HepG2 (cell line): ENCODE measurements around the gene TMEM239. TPM values are rescaled to one million over a fixed set of nuclear protein-coding genes. Genes with fewer than 3 reads are reported as not detected.

Experiments
- ARID3A ChIP-seq: IDR thresholded peaks from 2 replicates; pipeline ENCODE4 v1.6.1; 2012; ENCODE audit warnings: low read depth, low read length, improper control_type of control experiment
- CBFB ChIP-seq: sonication (generic); formaldehyde crosslinking; IDR thresholded peaks from 2 replicates; pipeline ENCODE4 v1.4.0; 2020; ENCODE audit warnings: missing genetic modification reagents
- CBX2 ChIP-seq, 2 experiments: fragments of 200-600 bp in 1 of 2; sonication (generic); formaldehyde crosslinking in 1 of 2; IDR thresholded peaks; 2 replicates each; pipeline versions ENCODE4 v1.7.0 to v1.8.1; 2018 to 2022; ENCODE audit warnings: low read depth in 2 of 2, low read length in 1 of 2, mild to moderate bottlenecking in 1 of 2, missing genetic modification reagents in 1 of 2
- CHCHD3 ChIP-seq: sonication (generic); formaldehyde crosslinking; IDR thresholded peaks from 2 replicates; pipeline ENCODE4 v1.8.0; 2022; ENCODE audit warnings: mild to moderate bottlenecking, missing genetic modification reagents, moderate library complexity
- ELK4 ChIP-seq: sonication (generic); formaldehyde crosslinking; IDR thresholded peaks from 2 replicates; pipeline ENCODE4 v1.9.0; 2021; ENCODE audit warnings: missing genetic modification reagents, borderline replicate concordance
- KLF13 ChIP-seq: sonication (generic); formaldehyde crosslinking; IDR thresholded peaks from 2 replicates; pipeline ENCODE4 v1.4.0; 2020; ENCODE audit warnings: mild to moderate bottlenecking, missing genetic modification reagents
- MTF2 ChIP-seq: sonication (generic); formaldehyde crosslinking; IDR thresholded peaks from 2 replicates; pipeline ENCODE4 v1.5.0; 2020; ENCODE audit warnings: missing genetic modification reagents, borderline replicate concordance
- SIN3B ChIP-seq: fragments of 150-350 bp; IDR thresholded peaks from 2 replicates; pipeline ENCODE4 v1.6.1; 2014; ENCODE audit warnings: low read length
- SMARCC2 ChIP-seq: fragments of 450-650 bp; IDR thresholded peaks from 2 replicates; pipeline ENCODE4 v1.6.1; 2017; ENCODE audit warnings: antibody characterized with exemption, mild to moderate bottlenecking
- SMC3 ChIP-seq: IDR thresholded peaks from 2 replicates; pipeline ENCODE4 v1.6.1; 2011; ENCODE audit warnings: low read length, improper control_type of control experiment
- THYN1 ChIP-seq: sonication (generic); formaldehyde crosslinking; IDR thresholded peaks from 2 replicates; pipeline ENCODE4 v1.8.1; 2023; ENCODE audit warnings: low read depth, mild to moderate bottlenecking, moderate library complexity, missing genetic modification reagents, borderline replicate concordance
- ZHX2 ChIP-seq, 2 experiments: sonication (generic) in 1 of 2; formaldehyde crosslinking in 1 of 2; IDR thresholded peaks; 2 replicates each; pipeline versions ENCODE4 v1.6.1 to v1.9.0; 2014 to 2022; ENCODE audit warnings: antibody characterized with exemption in 1 of 2, borderline replicate concordance in 1 of 2, inconsistent platforms in 1 of 2, low read depth in 1 of 2, missing genetic modification reagents in 1 of 2
- ZMYM2 ChIP-seq: sonication (generic); formaldehyde crosslinking; IDR thresholded peaks from 2 replicates; pipeline ENCODE4 v1.8.0; 2022; ENCODE audit warnings: mild to moderate bottlenecking, missing genetic modification reagents
- ZNF431 ChIP-seq: sonication (generic); formaldehyde crosslinking; IDR thresholded peaks from 2 replicates; pipeline ENCODE4 v1.9.0; 2022; ENCODE audit warnings: missing genetic modification reagents, low read depth, mild to moderate bottlenecking, borderline replicate concordance
- ZNF530 ChIP-seq: sonication (generic); formaldehyde crosslinking; IDR thresholded peaks from 2 replicates; pipeline ENCODE4 v1.5.0; 2020; ENCODE audit warnings: low read depth, mild to moderate bottlenecking, missing genetic modification reagents
- ZNF550 ChIP-seq: sonication (generic); formaldehyde crosslinking; IDR thresholded peaks from 2 replicates; pipeline ENCODE4 v1.4.0; 2020; ENCODE audit warnings: mild to moderate bottlenecking, missing genetic modification reagents, borderline replicate concordance
- ZNF563 ChIP-seq: sonication (generic); formaldehyde crosslinking; IDR thresholded peaks from 2 replicates; pipeline ENCODE4 v1.8.0; 2022; ENCODE audit warnings: mild to moderate bottlenecking, moderate library complexity, missing genetic modification reagents
- ZSCAN22 ChIP-seq: sonication (generic); formaldehyde crosslinking; IDR thresholded peaks from 2 replicates; pipeline ENCODE4 v1.4.0; 2020; ENCODE audit warnings: mild to moderate bottlenecking, missing genetic modification reagents
- ZSCAN29 ChIP-seq: sonication (generic); formaldehyde crosslinking; conservative IDR thresholded peaks from 2 replicates; pipeline ENCODE4 v1.4.0; 2020; ENCODE audit warnings: mild to moderate bottlenecking, missing genetic modification reagents
- polyA plus RNA-seq, 8 experiments: library from polyadenylated mRNA; depleted of rRNA in 3 of 8; stranded (reverse) in 7 of 8; unstranded in 1 of 8; fragments of >200 nt; fragmentation: Illumina TruSeq in 4 of 8; extraction: Trizol in 4 of 8; gene quantifications; 2 replicates each; pipeline versions ENCODE4 v1.2.1 to v1.2.3, GENCODE V29; 2011 to 2016; ENCODE audit warnings: low read depth in 4 of 8, missing spikeins in 1 of 8, mixed read lengths in 1 of 8; ENCODE audit not compliant: insufficient read depth in 1 of 8
- total RNA-seq, 5 experiments: library from RNA; depleted of rRNA; stranded (reverse); fragments of >200 nt; fragmentation: Illumina TruSeq; extraction: Trizol; gene quantifications; 2 replicates each; pipeline ENCODE4 v1.2.3, GENCODE V29; 2016; ENCODE audit warnings: low read depth in 1 of 5

The TMEM239 gene
- total and polyA plus RNA-seq, 2 of the 13 experiments (the other 11 are each of a cell fraction or from before 2014, with no cell fraction given) = not detected

GRCh38 chr20:2840138-2840966, 24.2 kb downstream of the TMEM239 start, which contains the start of the genes PCED1A and VPS16 (continued):
- TF ChIP-seq ZSCAN22 (CRISPR knock-in tag) (no peak; the same call in 1 of the 2 replicates), MTF2 (CRISPR knock-in tag) (no peak; the same call in 1 of the 2 replicates), CHCHD3 (CRISPR knock-in tag) (peak; percentile 97; the same call in 1 of the 2 replicates), ZNF563 (CRISPR knock-in tag) (peak; percentile 99), SMC3 (no peak), ZNF431 (CRISPR knock-in tag) (no peak), CBFB (CRISPR knock-in tag) (peak; percentile 93), THYN1 (peak; percentile 41; the same call in 1 of the 2 replicates), CBX2 (IDR thresholded peaks at IDR 0.05; ENCODE audit: low read depth, low read length) (no peak), CBX2 (CRISPR knock-in tag; IDR thresholded peaks at IDR 0.05; ENCODE audit: low read depth) (no peak; the same call in 1 of the 2 replicates), SMARCC2 (no peak), ZNF550 (CRISPR knock-in tag) (no peak), ZNF530 (CRISPR knock-in tag) (no peak; the same call in 1 of the 2 replicates), SIN3B (peak; percentile 46; the same call in 1 of the 2 replicates), ELK4 (CRISPR knock-in tag) (no peak; the same call in 1 of the 2 replicates), ZSCAN29 (CRISPR knock-in tag) (no peak), KLF13 (CRISPR knock-in tag) (peak; percentile 92), ARID3A (0 out of 2 replicates have a peak, but pooled peaks have one; percentile 9), ZHX2 (IDR thresholded peaks at IDR 0.05; ENCODE audit: low read depth) (peak; percentile 98), ZHX2 (CRISPR knock-in tag; IDR thresholded peaks at IDR 0.05; ENCODE audit: borderline replicate concordance) (peak; percentile 96; the same call in 1 of the 2 replicates), ZMYM2 (CRISPR knock-in tag) (peak; percentile 95)
